ENCODE results near the gene CTBP1. TPM values are rescaled to one million over a fixed set of nuclear protein-coding genes. Genes with fewer than 3 reads are reported as not detected.

The CTBP1 gene
- total and polyA plus RNA-seq, 7 experiments from 2014 or later = 57.2 to 233 (median 180) TPM

DNA sequence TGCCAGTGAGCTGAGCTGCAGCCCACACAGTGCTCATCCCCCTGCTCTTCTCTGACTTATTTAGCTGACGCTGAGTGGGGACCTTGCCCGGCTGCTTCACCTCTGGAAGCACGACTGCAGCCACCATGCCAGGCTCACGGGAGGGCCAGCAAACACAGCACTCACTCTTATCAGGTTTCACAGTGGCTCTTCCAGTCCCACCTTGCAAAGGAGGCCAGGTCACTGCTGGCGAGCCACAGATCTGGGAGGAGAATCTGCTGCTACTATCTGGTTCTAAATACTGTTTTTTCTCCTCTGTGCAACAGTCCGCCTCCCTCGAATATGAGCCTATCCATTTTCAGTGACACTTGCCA lies 69.9 kb downstream of the CTBP1 start:
- H3K4me3 ChIP-seq (ENCODE audit: low read length) = no peak overlapping the region
- DNase-seq (no peak), ATAC-seq (no peak)
- ChIA-PET CTCF (interaction anchor here (0.6 to 1.2 kb wide), 2 partner anchors 11 to 78 kb away, joined by 3 read pairs; no protein-coding TSS in a partner anchor), POLR2A (no interaction called here)
- Mint-ChIP-seq H3K4me1 (peaks cover under 1 to 30% (median 5%) of the 10 kb centered on the region in 7 donors), H3K9me3 (peaks cover 4 to 30% (median 19%) of the 10 kb centered on the region in 11 donors), H3K36me3 (peaks cover 17 to 40% (median 21%) of the 10 kb centered on the region in 5 donors), H3K4me3 (no peak overlapping the region), H3K27ac (no peak overlapping the region), H3K27me3 (peaks cover 0 to 6% (median 0%) of the 10 kb centered on the region in 5 donors)
- peaks cover 0 to 42% of the 10 kb centered on the region in 2 donors for H3K4me1 ChIP-seq (ENCODE audit: control insufficient read depth in 2 of 2, insufficient read depth in 2 of 2, low read length in 2 of 2)
- intact Hi-C loops (cut with micrococcal nuclease) = no loop called here
- H3K9me3 ChIP-seq (ENCODE audit: control insufficient read depth in 2 of 3, low read length in 3 of 3) = peaks cover 0 to 4% (median 0%) of the 10 kb centered on the region in 3 experiments
- H3K36me3 ChIP-seq (ENCODE audit: control insufficient read depth in 2 of 3, insufficient read depth in 3 of 3, low read length in 3 of 3) = no peaks in the 10 kb centered on the region
- H3K27me3 ChIP-seq (ENCODE audit: control insufficient read depth in 2 of 2, insufficient read depth in 2 of 2, low read length in 2 of 2) = no peaks in the 10 kb centered on the region
- no peak overlapping the region for H3K27ac ChIP-seq (ENCODE audit: low read depth, low read length)

- no peak overlapping the region for H3K27ac ChIP-seq (ENCODE audit: low read depth, low read length)
- ChIA-PET POLR2A (no interaction called here), CTCF (interaction anchor here (0.6 to 1.2 kb wide), 2 partner anchors 11 to 79 kb away, joined by 3 read pairs; no protein-coding TSS in a partner anchor)
- no peak for DNase-seq
- H3K27ac Mint-ChIP-seq = no peak overlapping the region
- peaks cover 17 to 40% (median 21%) of the 10 kb centered on the region in 5 donors for H3K36me3 Mint-ChIP-seq
- H3K36me3 ChIP-seq (ENCODE audit: control insufficient read depth in 2 of 3, insufficient read depth in 3 of 3, low read length in 3 of 3) = no peaks in the 10 kb centered on the region
- H3K9me3 Mint-ChIP-seq = peaks cover 4 to 30% (median 19%) of the 10 kb centered on the region in 11 donors
- intact Hi-C loops (cut with micrococcal nuclease) = no loop called here
- H3K4me1 ChIP-seq (ENCODE audit: control insufficient read depth in 2 of 2, insufficient read depth in 2 of 2, low read length in 2 of 2) = peaks cover 0 to 37% of the 10 kb centered on the region in 2 donors
- H3K4me3 ChIP-seq (ENCODE audit: low read length) = no peak overlapping the region
- H3K4me1 Mint-ChIP-seq = peaks cover 0 to 34% (median 6%) of the 10 kb centered on the region in 7 donors
- no peak for ATAC-seq
- peaks cover 0 to 4% (median 0%) of the 10 kb centered on the region in 3 experiments for H3K9me3 ChIP-seq (ENCODE audit: control insufficient read depth in 2 of 3, low read length in 3 of 3)
- no peak overlapping the region for H3K4me3 Mint-ChIP-seq
- peaks cover 0 to 6% (median 4%) of the 10 kb centered on the region in 5 donors for H3K27me3 Mint-ChIP-seq
- no peaks in the 10 kb centered on the region for H3K27me3 ChIP-seq (ENCODE audit: control insufficient read depth in 2 of 2, insufficient read depth in 2 of 2, low read length in 2 of 2)
Observed at GRCh38 chr4:1178300-1179088, 70.4 kb downstream of the CTBP1 start.

- no peak overlapping the region for H3K27ac Mint-ChIP-seq
- H3K4me3 Mint-ChIP-seq = no peak overlapping the region
- H3K9me3 ChIP-seq (ENCODE audit: control insufficient read depth in 2 of 3, low read length in 3 of 3) = peaks cover 0 to 4% (median 0%) of the 10 kb centered on the region in 3 experiments
- CTCF ChIA-PET = no interaction called here
- peaks cover 4 to 28% (median 16%) of the 10 kb centered on the region in 11 donors for H3K9me3 Mint-ChIP-seq
- H3K36me3 Mint-ChIP-seq = peaks cover 14 to 38% (median 19%) of the 10 kb centered on the region in 5 donors
- peaks cover 0 to 28% (median 6%) of the 10 kb centered on the region in 7 donors for H3K4me1 Mint-ChIP-seq
- H3K27ac ChIP-seq (ENCODE audit: low read depth, low read length) = no peak overlapping the region
- H3K27me3 Mint-ChIP-seq = peaks cover 0 to 14% (median 6%) of the 10 kb centered on the region in 5 donors
- peak; percentile 74 for ATAC-seq
- DNase-seq = no peak
- H3K4me1 ChIP-seq (ENCODE audit: control insufficient read depth in 2 of 2, insufficient read depth in 2 of 2, low read length in 2 of 2) = peaks cover 0 to 38% of the 10 kb centered on the region in 2 donors
- no peak overlapping the region for H3K4me3 ChIP-seq (ENCODE audit: low read length)
- intact Hi-C loops (cut with micrococcal nuclease) = no loop called here
- no peaks in the 10 kb centered on the region for H3K36me3 ChIP-seq (ENCODE audit: control insufficient read depth in 2 of 3, insufficient read depth in 3 of 3, low read length in 3 of 3)
- peaks cover 0 to under 1% of the 10 kb centered on the region in 2 donors for H3K27me3 ChIP-seq (ENCODE audit: control insufficient read depth in 2 of 2, insufficient read depth in 2 of 2, low read length in 2 of 2)
- POLR2A ChIA-PET = no interaction called here
Observed at GRCh38 chr4:1177274-1178141, 71.4 kb downstream of the CTBP1 start.

- ATAC-seq = peak; percentile 5
- Mint-ChIP-seq H3K27ac (peak overlapping the region in 1 of 9 donors; percentile 3), H3K36me3 (peaks cover 10 to 29% (median 14%) of the 10 kb centered on the region in 5 donors), H3K9me3 (peaks cover 2 to 20% (median 12%) of the 10 kb centered on the region in 11 donors), H3K4me1 (peaks cover 0 to 22% (median 2%) of the 10 kb centered on the region in 7 donors), H3K27me3 (peaks cover 2 to 16% (median 6%) of the 10 kb centered on the region in 5 donors), H3K4me3 (no peak overlapping the region)
- H3K36me3 ChIP-seq (ENCODE audit: control insufficient read depth in 2 of 3, insufficient read depth in 3 of 3, low read length in 3 of 3) = no peaks in the 10 kb centered on the region
- H3K27ac ChIP-seq (ENCODE audit: low read depth, low read length) = no peak overlapping the region
- H3K9me3 ChIP-seq (ENCODE audit: control insufficient read depth in 2 of 3, low read length in 3 of 3) = peaks cover 0 to 4% (median 0%) of the 10 kb centered on the region in 3 experiments
- DNase-seq = no peak
- H3K4me3 ChIP-seq (ENCODE audit: low read length) = no peak overlapping the region
- peaks cover 0 to 38% of the 10 kb centered on the region in 2 donors for H3K4me1 ChIP-seq (ENCODE audit: control insufficient read depth in 2 of 2, insufficient read depth in 2 of 2, low read length in 2 of 2)
- H3K27me3 ChIP-seq (ENCODE audit: control insufficient read depth in 2 of 2, insufficient read depth in 2 of 2, low read length in 2 of 2) = peaks cover 0 to 6% of the 10 kb centered on the region in 2 donors
- CTCF ChIA-PET = no interaction called here
- intact Hi-C loops (cut with micrococcal nuclease) = no loop called here
- POLR2A ChIA-PET = no interaction called here
Observed at GRCh38 chr4:1176398-1177273, 72.3 kb downstream of the CTBP1 start.

DNA sequence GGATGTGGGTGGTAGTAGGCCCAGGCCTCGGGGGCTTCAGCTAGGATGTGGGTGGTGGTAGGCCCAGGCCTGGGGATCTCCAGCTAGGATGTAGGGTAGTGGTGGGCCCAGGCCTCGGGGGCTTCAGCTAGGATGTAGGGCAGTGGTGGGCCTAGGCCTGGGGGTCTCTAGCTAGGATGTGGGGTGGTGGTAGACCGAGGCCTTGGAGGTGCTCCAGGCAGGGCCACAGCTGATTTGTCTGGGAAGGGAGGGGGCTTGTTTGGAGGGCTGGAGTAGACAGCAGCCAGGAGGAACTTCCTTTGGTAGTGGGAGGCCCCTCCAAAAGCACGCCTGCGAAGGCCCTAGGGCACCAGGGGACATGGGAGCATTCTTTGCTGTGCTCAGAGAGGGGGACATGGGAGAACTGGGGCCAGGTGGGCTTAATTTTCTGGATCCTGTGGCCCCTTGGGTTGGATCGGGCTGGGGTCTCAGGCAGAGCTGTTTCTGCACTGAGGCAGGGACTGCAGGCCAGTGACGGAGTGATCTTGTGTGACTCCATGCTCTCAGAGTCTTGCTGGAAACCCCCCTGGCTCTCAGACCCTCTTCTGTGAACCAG lies 73.2 kb downstream of the CTBP1 start:
- POLR2A ChIA-PET = interaction anchor here (0.6 kb wide), 2 partner anchors 28 to 413 kb away, joined by 3 read pairs; no protein-coding TSS in a partner anchor
- Histone ChIP-seq H3K4me1 (ENCODE audit: control insufficient read depth in 2 of 2, insufficient read depth in 2 of 2, low read length in 2 of 2) (peaks cover 0 to 38% of the 10 kb centered on the region in 2 donors), H3K36me3 (ENCODE audit: control insufficient read depth in 2 of 3, insufficient read depth in 3 of 3, low read length in 3 of 3) (no peaks in the 10 kb centered on the region), H3K27ac (ENCODE audit: low read depth, low read length) (no peak overlapping the region), H3K4me3 (ENCODE audit: low read length) (no peak overlapping the region), H3K27me3 (ENCODE audit: control insufficient read depth in 2 of 2, insufficient read depth in 2 of 2, low read length in 2 of 2) (peaks cover 0 to 7% of the 10 kb centered on the region in 2 donors), H3K9me3 (ENCODE audit: control insufficient read depth in 2 of 3, low read length in 3 of 3) (no peaks in the 10 kb centered on the region)
- Mint-ChIP-seq H3K9me3 (peaks cover 0 to 12% (median 7%) of the 10 kb centered on the region in 11 donors), H3K36me3 (peaks cover 4 to 20% (median 8%) of the 10 kb centered on the region in 5 donors), H3K4me1 (peaks cover 0 to 15% (median 4%) of the 10 kb centered on the region in 7 donors), H3K27me3 (peaks cover 4 to 20% (median 6%) of the 10 kb centered on the region in 5 donors), H3K4me3 (no peak overlapping the region), H3K27ac (no peak overlapping the region)
- ATAC-seq (no peak), DNase-seq (no peak)
- CTCF ChIA-PET = interaction anchor here (0.5 kb wide), 1 partner anchor 713 kb away, joined by 3 read pairs; no protein-coding TSS in a partner anchor
- intact Hi-C loops (cut with micrococcal nuclease) = no loop called here
